Aorta (tissue), 5 donors: ENCODE results near the gene ENTPD2. TPM values are rescaled to one million over a fixed set of nuclear protein-coding genes. Genes with fewer than 3 reads are reported as not detected.
A peak's percentile ranks its signal among the peaks of the same experiment; 100 is the strongest.

Source experiments
- ATAC-seq: fragments of 200-7000 bp; cut with Tn5 transposase; one replicate; pipeline ENCODE4 v1.9.1; 2022; ENCODE audit warnings: moderate library complexity; ENCODE audit not compliant: low FRiP score
- DNase-seq, 2 donors: peaks; one replicate each; pipeline ENCODE4 v3.0.0-alpha.2; 2020
- H3K27ac ChIP-seq, 2 donors: one replicate each; pipeline ENCODE4 v1.5.1; 2013; ENCODE audit warnings: low read length in 2 of 2, mild to moderate bottlenecking in 2 of 2, moderate library complexity in 2 of 2, control low read depth in 1 of 2, inconsistent platforms in 1 of 2, low read depth in 1 of 2
- H3K27me3 ChIP-seq, 2 donors: one replicate each; pipeline ENCODE4 v1.6.1; 2013; ENCODE audit warnings: control low read depth in 1 of 2, low read length in 1 of 2, mild to moderate bottlenecking in 1 of 2, moderate library complexity in 1 of 2; ENCODE audit not compliant: insufficient read depth in 2 of 2, control insufficient read depth in 1 of 2
- H3K36me3 ChIP-seq, 2 donors: one replicate each; pipeline ENCODE4 v1.6.1; 2013; ENCODE audit warnings: control low read depth in 1 of 2, low read length in 1 of 2, mild to moderate bottlenecking in 1 of 2; ENCODE audit not compliant: insufficient read depth in 2 of 2, control insufficient read depth in 1 of 2
- H3K4me1 ChIP-seq, 2 donors: one replicate each; pipeline ENCODE4 v1.6.1; 2013; ENCODE audit warnings: low read length in 2 of 2, control low read depth in 1 of 2, mild to moderate bottlenecking in 1 of 2, moderate library complexity in 1 of 2; ENCODE audit not compliant: insufficient read depth in 2 of 2, control insufficient read depth in 1 of 2
- H3K4me3 ChIP-seq, 2 donors: one replicate each; pipeline ENCODE4 v1.5.1; 2013; ENCODE audit warnings: low read length in 2 of 2, control low read depth in 1 of 2, mild to moderate bottlenecking in 1 of 2
- H3K9me3 ChIP-seq: one replicate; pipeline ENCODE4 v1.6.1; 2013; ENCODE audit warnings: mild to moderate bottlenecking, low read length; ENCODE audit not compliant: control insufficient read depth
- WGBS, 2 donors: extraction: QIAGEN DNeasy Blood & Tissue Kit; methylation state at CpG; one replicate each; pipeline ENCODE4 v1.1.7; 2013; 5-methylcytosine and 5-hydroxymethylcytosine counted together
- intact Hi-C, 2 donors: fragments of 100-400 bp; cut with DNase I; formaldehyde crosslinking; loops; one replicate each; pipeline versions ENCODE4 v1.14.2 to v1.15.0; 2022
- long read RNA-seq, 2 donors: library from polyadenylated mRNA; unstranded; transcript quantifications; one replicate each; pipeline ENCODE4 v2.0.0, GENCODE V29; 2020 to 2021
- polyA plus RNA-seq, 2 donors: library from polyadenylated mRNA; stranded (reverse); fragments of 200-250 nt; gene quantifications; one replicate each; pipeline ENCODE4 v1.2.3, GENCODE V29; 2013
- total RNA-seq, 2 donors: library from RNA; stranded (reverse); fragmentation: NEBNext Ultra II Directional; extraction: Animal tissue kit (Norgen Biotek cat#: 25700); gene quantifications; one replicate each; pipeline ENCODE4 v1.2.1, GENCODE V29; 2021
- donor health status: healthy with polysubstance abuse.
- donor health status: Bipolar disorder and iron deficiency.
- donor health status: DM: no; HTN: no; CAD: no.
- donor health status: DM: no; HTN: no; CAD: no.
- donor health status: DM: yes; HTN: yes; CAD: no.

ENTPD2 gene
- 1 to 10 TPM in 1 of 2 donors, under 1 TPM in 1; 0.16 to 1.7 TPM for total RNA-seq
- not detected for polyA plus RNA-seq
- long read RNA-seq, donor 1, result 0 reads
- long read RNA-seq, donor 2, result 0 reads

GRCh38 chr9:137053944-137054931 is at the start of gene ENTPD2:
ENTPD2 (minus strand) TSS chr9:137054061; CDS start chr9:137053997, 64 bp downstream.
- no peak within 1 kb of the TSS for H3K27ac ChIP-seq
- no peak for ATAC-seq
- intact Hi-C loops, result no loop called here

GRCh38 chr9:137103206-137103999 is 49.5 kb upstream of the ENTPD2 start:
- Histone ChIP-seq H3K9me3 (no peaks in the 10 kb centered on the region), H3K4me1 (no peaks in the 10 kb centered on the region), H3K4me3 (no peak overlapping the region), H3K27ac (no peak overlapping the region), H3K36me3 (peaks cover 0 to 21% of the 10 kb centered on the region in 2 donors), H3K27me3 (no peaks in the 10 kb centered on the region)
- 93 to 95% methylated on average over 37 of the region's 37 CpGs for WGBS, 2 donors
- intact Hi-C loops, result no loop called here
- DNase-seq (no peak), ATAC-seq (no peak)

More at GRCh38 chr9:137053944-137054931, at the start of gene ENTPD2:
- DNase-seq, result peak in 1 of 2 donors; percentile 50
- WGBS, 2 donors, result 30 to 32% methylated on average over 79 to 90 of the region's 90 CpGs
- H3K4me1 ChIP-seq, result no peaks in the 10 kb centered on the region
- no peaks in the 10 kb centered on the region for H3K36me3 ChIP-seq
- no peaks in the 10 kb centered on the region for H3K27me3 ChIP-seq
- H3K4me3 ChIP-seq, result no peak within 1 kb of the TSS
- no peaks in the 10 kb centered on the region for H3K9me3 ChIP-seq

GRCh38 chr9:137099231-137099630 is 45.4 kb upstream of the ENTPD2 start:
- ATAC-seq (peak; percentile 53), DNase-seq (no peak)
- H3K4me1 ChIP-seq, result no peaks in the 10 kb centered on the region
- no peaks in the 10 kb centered on the region for H3K27me3 ChIP-seq
- no peak overlapping the region for H3K4me3 ChIP-seq
- H3K9me3 ChIP-seq, result no peaks in the 10 kb centered on the region
- H3K27ac ChIP-seq, result no peak overlapping the region
- 89 to 91% methylated on average over 14 of the region's 14 CpGs for WGBS, 2 donors
- H3K36me3 ChIP-seq, result peaks cover 0 to 13% of the 10 kb centered on the region in 2 donors
- intact Hi-C loops, result no loop called here

- H3K4me1 ChIP-seq, result no peaks in the 10 kb centered on the region
- WGBS, 2 donors, result 87 to 89% methylated on average over 20 of the region's 20 CpGs
- peak; percentile 31 for ATAC-seq
- DNase-seq, result peak in 1 of 2 donors; percentile 59
- H3K4me3 ChIP-seq, result no peak overlapping the region
- intact Hi-C loops, result no loop called here
- H3K36me3 ChIP-seq, result peaks cover 0 to 4% of the 10 kb centered on the region in 2 donors
- H3K27ac ChIP-seq, result no peak overlapping the region
- no peaks in the 10 kb centered on the region for H3K27me3 ChIP-seq
- H3K9me3 ChIP-seq, result no peaks in the 10 kb centered on the region
Observed at GRCh38 chr9:137097761-137098462, 44.1 kb upstream of the ENTPD2 start.

GRCh38 chr9:137096785-137097546 is 43.1 kb upstream of the ENTPD2 start:
- H3K36me3 ChIP-seq, result peaks cover 0 to 4% of the 10 kb centered on the region in 2 donors
- H3K4me1 ChIP-seq, result no peaks in the 10 kb centered on the region
- H3K27me3 ChIP-seq, result no peaks in the 10 kb centered on the region
- no peak overlapping the region for H3K27ac ChIP-seq
- H3K9me3 ChIP-seq, result no peaks in the 10 kb centered on the region
- DNase-seq (peak in 1 of 2 donors; percentile 56), ATAC-seq (no peak)
- intact Hi-C loops, result no loop called here
- 93 to 95% methylated on average over 31 of the region's 31 CpGs for WGBS, 2 donors
- no peak overlapping the region for H3K4me3 ChIP-seq

- no peaks in the 10 kb centered on the region for H3K27me3 ChIP-seq
- H3K4me1 ChIP-seq, result no peaks in the 10 kb centered on the region
- no peak for ATAC-seq
- H3K4me3 ChIP-seq, result no peak overlapping the region
- WGBS, 2 donors, result 80 to 83% methylated on average over 30 of the region's 30 CpGs
- no peaks in the 10 kb centered on the region for H3K9me3 ChIP-seq
- H3K27ac ChIP-seq, result no peak overlapping the region
- peak in 1 of 2 donors; percentile 53 for DNase-seq
- H3K36me3 ChIP-seq, result peaks cover 0 to 3% of the 10 kb centered on the region in 2 donors
- intact Hi-C loops, result no loop called here
Observed at GRCh38 chr9:137095664-137096517, 42.0 kb upstream of the ENTPD2 start.

GRCh38 chr9:137089232-137089947 is 35.5 kb upstream of the ENTPD2 start:
- DNase-seq, result no peak
- Histone ChIP-seq H3K4me1 (no peaks in the 10 kb centered on the region), H3K9me3 (no peaks in the 10 kb centered on the region), H3K27me3 (no peaks in the 10 kb centered on the region), H3K4me3 (no peak overlapping the region), H3K36me3 (no peaks in the 10 kb centered on the region), H3K27ac (no peak overlapping the region)
- no peak for ATAC-seq
- WGBS, 2 donors, result 24 to 28% methylated on average over 11 of the region's 11 CpGs
- intact Hi-C loops, result no loop called here
